DND-41 (cell line): ENCODE data around the gene LIPT2.

Source experiments
- ATAC-seq: fragments of 200-7000 bp; cut with Tn5 transposase; 3 replicates; pipeline ENCODE4 v1.9.1; 2021; ENCODE audit warnings: low read depth; ENCODE audit not compliant: insufficient read depth
- DNase-seq: peaks from one replicate; pipeline ENCODE4 v3.0.0-alpha.2; 2020
- H2AFZ ChIP-seq: 2 replicates; pipeline ENCODE4 v1.6.0; 2012; ENCODE audit warnings: low read depth, low read length
- H3K27ac ChIP-seq: 2 replicates; pipeline ENCODE4 v1.5.1; 2012; ENCODE audit warnings: low read length, inconsistent platforms
- H3K27me3 ChIP-seq: fragments of 200-600 bp; sonication (generic); 2 replicates; pipeline ENCODE4 v1.6.0; 2012; ENCODE audit warnings: low read length, mild to moderate bottlenecking, inconsistent platforms; ENCODE audit not compliant: insufficient read depth, poor library complexity
- H3K36me3 ChIP-seq: 2 replicates; pipeline ENCODE4 v1.5.1; 2012; ENCODE audit warnings: low read length, inconsistent platforms; ENCODE audit not compliant: insufficient read depth
- H3K4me1 ChIP-seq: 2 replicates; pipeline ENCODE4 v1.5.1; 2012; ENCODE audit warnings: mild to moderate bottlenecking, low read length; ENCODE audit not compliant: insufficient read depth
- H3K4me2 ChIP-seq: 2 replicates; pipeline ENCODE4 v1.6.0; 2012; ENCODE audit warnings: mild to moderate bottlenecking, moderate library complexity, low read length, inconsistent platforms; ENCODE audit not compliant: insufficient read depth
- H3K4me3 ChIP-seq, 2 experiments: fragments of 200-600 bp in 1 of 2; shearing (Covaris generic) in 1 of 2; 2 replicates each; pipeline ENCODE4 v1.5.1; 2012 to 2016; ENCODE audit warnings: inconsistent platforms in 2 of 2, low read length in 2 of 2, mild to moderate bottlenecking in 2 of 2, low read depth in 1 of 2, moderate library complexity in 1 of 2
- H3K79me2 ChIP-seq: 2 replicates; pipeline ENCODE4 v1.6.0; 2012; ENCODE audit warnings: low read length, inconsistent platforms; ENCODE audit not compliant: insufficient read depth
- H3K9ac ChIP-seq: 2 replicates; pipeline ENCODE4 v1.6.0; 2012; ENCODE audit warnings: low read depth, mild to moderate bottlenecking, inconsistent platforms, low read length, moderate library complexity
- H3K9me3 ChIP-seq: 2 replicates; pipeline ENCODE4 v1.5.1; 2012; ENCODE audit warnings: low read length, moderate library complexity, mild to moderate bottlenecking, inconsistent platforms; ENCODE audit not compliant: insufficient read depth, severe bottlenecking
- H4K20me1 ChIP-seq: 2 replicates; pipeline ENCODE4 v1.6.0; 2012; ENCODE audit warnings: low read length; ENCODE audit not compliant: insufficient read depth
- EZH2 ChIP-seq: IDR thresholded peaks from 3 replicates; pipeline ENCODE4 v1.6.1; 2012; ENCODE audit warnings: borderline replicate concordance, low read depth, mild to moderate bottlenecking, moderate library complexity, low read length, inconsistent platforms; ENCODE audit not compliant: severe bottlenecking
- TF ChIP-seq, protein P1 (sequence below): IDR thresholded peaks from 2 replicates; pipeline ENCODE4 v1.5.1; 2012; ENCODE audit warnings: borderline replicate concordance, low read length, moderate library complexity, mild to moderate bottlenecking; ENCODE audit not compliant: poor library complexity, severe bottlenecking; ENCODE audit errors: extremely low read depth

LIPT2 gene

DNA sequence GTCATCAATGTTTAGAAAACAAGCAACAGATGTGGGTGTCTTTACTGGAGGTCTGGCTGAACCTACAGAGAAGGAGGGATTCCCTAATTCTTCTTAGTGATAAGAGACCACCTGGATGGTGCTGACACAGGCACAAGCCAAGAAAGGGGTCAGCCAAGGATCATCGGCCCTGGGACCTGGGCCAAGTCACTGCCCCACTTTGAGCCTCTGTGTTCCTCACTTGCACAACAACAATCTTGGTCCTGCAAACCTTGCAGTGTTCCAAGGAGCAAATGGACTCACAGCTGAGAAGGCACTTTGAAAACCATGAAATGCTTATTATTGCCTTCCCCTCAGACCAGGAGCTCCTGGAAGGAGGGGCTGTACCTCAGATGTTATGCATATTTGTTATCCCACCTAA lies 19.2 kb downstream of the LIPT2 start:
- no peak overlapping the region for H3K4me2 ChIP-seq
- H3K4me1 ChIP-seq = no peaks in the 10 kb centered on the region
- no peaks in the 10 kb centered on the region for H3K36me3 ChIP-seq
- ATAC-seq (no peak), DNase-seq (no peak)
- no peaks in the 10 kb centered on the region for H4K20me1 ChIP-seq
- H3K27me3 ChIP-seq = no peaks in the 10 kb centered on the region
- TF ChIP-seq, protein P1, sequence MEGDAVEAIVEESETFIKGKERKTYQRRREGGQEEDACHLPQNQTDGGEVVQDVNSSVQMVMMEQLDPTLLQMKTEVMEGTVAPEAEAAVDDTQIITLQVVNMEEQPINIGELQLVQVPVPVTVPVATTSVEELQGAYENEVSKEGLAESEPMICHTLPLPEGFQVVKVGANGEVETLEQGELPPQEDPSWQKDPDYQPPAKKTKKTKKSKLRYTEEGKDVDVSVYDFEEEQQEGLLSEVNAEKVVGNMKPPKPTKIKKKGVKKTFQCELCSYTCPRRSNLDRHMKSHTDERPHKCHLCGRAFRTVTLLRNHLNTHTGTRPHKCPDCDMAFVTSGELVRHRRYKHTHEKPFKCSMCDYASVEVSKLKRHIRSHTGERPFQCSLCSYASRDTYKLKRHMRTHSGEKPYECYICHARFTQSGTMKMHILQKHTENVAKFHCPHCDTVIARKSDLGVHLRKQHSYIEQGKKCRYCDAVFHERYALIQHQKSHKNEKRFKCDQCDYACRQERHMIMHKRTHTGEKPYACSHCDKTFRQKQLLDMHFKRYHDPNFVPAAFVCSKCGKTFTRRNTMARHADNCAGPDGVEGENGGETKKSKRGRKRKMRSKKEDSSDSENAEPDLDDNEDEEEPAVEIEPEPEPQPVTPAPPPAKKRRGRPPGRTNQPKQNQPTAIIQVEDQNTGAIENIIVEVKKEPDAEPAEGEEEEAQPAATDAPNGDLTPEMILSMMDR = no peak
- TF ChIP-seq EZH2 = no peak
- no peak overlapping the region for H2AFZ ChIP-seq
- no peaks in the 10 kb centered on the region for H3K79me2 ChIP-seq
- no peak overlapping the region for H3K9ac ChIP-seq
- H3K4me3 ChIP-seq = no peak overlapping the region
- H3K9me3 ChIP-seq = no peaks in the 10 kb centered on the region
- H3K27ac ChIP-seq = no peak overlapping the region

DNA sequence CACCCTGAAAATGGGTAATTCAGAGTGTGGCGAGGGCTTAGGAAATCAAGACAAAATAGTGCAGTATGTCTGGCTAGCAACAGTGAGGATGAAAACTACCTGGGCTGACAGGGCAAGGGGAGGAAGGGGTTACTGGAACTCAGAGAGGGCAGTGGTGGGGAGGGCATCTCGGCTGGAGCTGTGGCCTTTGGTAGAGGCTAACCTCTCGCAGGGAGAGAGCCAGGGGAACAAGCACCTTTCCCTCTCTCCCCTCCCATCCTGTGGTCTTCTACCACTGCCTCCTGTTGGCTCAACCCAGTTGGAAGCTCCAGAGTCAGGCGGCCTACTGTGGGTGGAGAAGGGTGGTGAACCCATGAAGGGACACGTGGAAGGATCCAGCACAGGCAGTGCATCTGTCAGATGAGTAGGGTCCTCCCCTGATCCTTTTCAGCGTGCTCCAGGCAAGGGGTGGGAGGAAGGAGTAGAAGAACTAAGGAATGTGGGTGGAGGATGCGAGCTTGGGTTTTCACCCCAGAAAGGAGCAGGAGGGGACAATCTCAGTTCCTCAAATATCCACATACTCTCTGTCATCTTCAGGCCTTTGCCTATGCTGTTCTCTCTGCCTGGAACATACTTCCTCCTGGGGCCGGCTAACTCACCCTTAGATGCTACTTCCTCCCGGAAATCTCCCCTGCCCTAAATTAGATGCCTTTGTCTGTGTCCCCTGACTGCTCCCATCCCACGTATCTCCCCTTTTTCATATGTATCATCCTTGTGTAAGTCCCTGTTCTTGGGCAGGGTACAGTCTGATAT lies 19.9 kb downstream of the LIPT2 start:
- H3K27me3 ChIP-seq = no peaks in the 10 kb centered on the region
- H3K9ac ChIP-seq = no peak overlapping the region
- H3K4me3 ChIP-seq = no peak overlapping the region
- ATAC-seq (no peak), DNase-seq (no peak)
- H3K36me3 ChIP-seq = no peaks in the 10 kb centered on the region
- no peaks in the 10 kb centered on the region for H4K20me1 ChIP-seq
- no peak overlapping the region for H3K27ac ChIP-seq
- H3K79me2 ChIP-seq = no peaks in the 10 kb centered on the region
- no peak overlapping the region for H3K4me2 ChIP-seq
- H3K4me1 ChIP-seq = no peaks in the 10 kb centered on the region
- H3K9me3 ChIP-seq = no peaks in the 10 kb centered on the region
- TF ChIP-seq EZH2 = no peak
- TF ChIP-seq, protein P1 = no peak
- no peak overlapping the region for H2AFZ ChIP-seq

DNA sequence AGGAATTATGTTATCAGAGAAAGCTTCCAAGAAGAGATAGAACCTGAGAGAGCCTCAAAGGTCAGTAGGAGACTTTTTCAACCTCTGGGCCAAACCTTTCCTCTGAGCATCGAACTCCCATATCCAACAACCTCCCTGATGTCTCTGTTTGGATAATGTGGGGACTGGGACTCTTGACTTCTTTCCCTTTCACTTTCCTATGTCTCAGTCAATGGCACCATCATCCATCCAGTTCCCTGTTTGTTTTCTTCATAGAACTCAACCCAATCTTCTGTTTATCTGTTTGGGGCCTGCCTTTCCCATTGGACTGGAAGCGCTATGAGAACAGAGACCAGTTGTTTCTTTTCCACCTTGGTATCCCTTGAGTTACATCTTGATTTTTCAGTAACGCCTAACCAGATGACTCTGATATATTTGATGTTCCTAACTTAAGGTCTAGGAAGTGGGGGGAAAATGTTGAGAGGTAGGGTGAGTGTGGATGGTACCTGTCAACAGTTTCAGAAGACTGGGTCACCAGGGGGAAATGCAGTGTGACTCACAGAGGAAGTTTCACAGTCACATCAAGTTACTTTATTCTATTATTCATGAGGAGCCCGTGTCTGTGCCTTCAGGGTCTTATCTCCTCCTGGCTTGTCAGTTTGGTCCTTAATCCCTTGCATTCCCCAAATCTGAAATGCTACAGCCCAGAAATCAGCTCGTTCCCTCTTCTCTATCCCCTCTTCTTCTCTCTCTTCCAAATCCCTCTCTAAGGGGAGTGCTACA lies 21.7 kb downstream of the LIPT2 start:
- H4K20me1 ChIP-seq = no peaks in the 10 kb centered on the region
- no peaks in the 10 kb centered on the region for H3K36me3 ChIP-seq
- no peak overlapping the region for H2AFZ ChIP-seq
- no peaks in the 10 kb centered on the region for H3K79me2 ChIP-seq
- H3K9ac ChIP-seq = no peak overlapping the region
- DNase-seq (no peak), ATAC-seq (no peak)
- H3K27ac ChIP-seq = no peak overlapping the region
- no peaks in the 10 kb centered on the region for H3K4me1 ChIP-seq
- H3K27me3 ChIP-seq = no peaks in the 10 kb centered on the region
- H3K4me3 ChIP-seq = no peak overlapping the region
- no peak for TF ChIP-seq EZH2
- TF ChIP-seq, protein P1 = no peak
- no peak overlapping the region for H3K4me2 ChIP-seq
- no peaks in the 10 kb centered on the region for H3K9me3 ChIP-seq
